PC-9 (cell line): ENCODE data around the gene CCDC136.

Experiments
- EZH2 ChIP-seq: fragments of 200-600 bp; sonication (generic); IDR thresholded peaks from 2 replicates; pipeline ENCODE4 v1.8.0; 2017; ENCODE audit warnings: antibody characterized with exemption, low read depth
- TF ChIP-seq, protein P1 (sequence below): fragments of 200-600 bp; sonication (generic); conservative IDR thresholded peaks from 2 replicates; pipeline ENCODE4 v1.6.1; 2017; ENCODE audit warnings: mixed run types, antibody characterized with exemption, mild to moderate bottlenecking, moderate library complexity

DNA sequence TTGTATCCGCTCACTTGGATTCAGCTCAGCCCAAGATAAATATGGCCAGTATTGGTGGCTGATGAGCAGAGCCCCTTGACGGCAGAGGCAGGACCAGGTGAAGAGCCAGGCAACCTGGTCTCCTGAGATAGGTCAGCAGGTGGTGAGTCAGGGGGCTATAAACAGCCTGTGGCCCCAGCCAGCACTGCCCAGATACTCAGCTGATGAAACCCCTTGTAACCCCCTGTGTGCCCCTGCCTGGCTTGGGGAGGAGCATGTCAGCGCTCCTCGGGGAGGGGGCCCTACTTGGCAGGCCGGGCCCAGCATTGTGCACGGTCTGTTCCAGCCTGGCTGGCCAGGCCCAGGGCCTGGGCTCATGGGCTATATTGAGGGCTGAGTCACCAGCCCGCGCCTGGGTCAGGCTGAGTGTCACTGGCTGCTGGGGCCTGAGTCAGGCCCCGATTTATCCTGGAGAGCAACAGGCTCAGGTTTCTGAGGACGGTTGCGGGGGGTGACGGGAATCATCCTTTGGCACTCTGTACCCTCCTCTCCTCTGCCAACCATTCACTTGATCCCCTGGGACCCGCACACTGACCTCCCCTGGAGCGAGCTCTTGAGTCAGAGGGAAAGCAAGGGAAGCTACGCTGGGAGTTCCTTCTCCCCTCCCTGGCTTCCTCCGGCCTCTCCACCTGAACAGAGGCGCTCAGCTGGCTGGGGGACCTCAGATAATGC lies 35.6 kb downstream of the CCDC136 start:
- TF ChIP-seq, protein P1, sequence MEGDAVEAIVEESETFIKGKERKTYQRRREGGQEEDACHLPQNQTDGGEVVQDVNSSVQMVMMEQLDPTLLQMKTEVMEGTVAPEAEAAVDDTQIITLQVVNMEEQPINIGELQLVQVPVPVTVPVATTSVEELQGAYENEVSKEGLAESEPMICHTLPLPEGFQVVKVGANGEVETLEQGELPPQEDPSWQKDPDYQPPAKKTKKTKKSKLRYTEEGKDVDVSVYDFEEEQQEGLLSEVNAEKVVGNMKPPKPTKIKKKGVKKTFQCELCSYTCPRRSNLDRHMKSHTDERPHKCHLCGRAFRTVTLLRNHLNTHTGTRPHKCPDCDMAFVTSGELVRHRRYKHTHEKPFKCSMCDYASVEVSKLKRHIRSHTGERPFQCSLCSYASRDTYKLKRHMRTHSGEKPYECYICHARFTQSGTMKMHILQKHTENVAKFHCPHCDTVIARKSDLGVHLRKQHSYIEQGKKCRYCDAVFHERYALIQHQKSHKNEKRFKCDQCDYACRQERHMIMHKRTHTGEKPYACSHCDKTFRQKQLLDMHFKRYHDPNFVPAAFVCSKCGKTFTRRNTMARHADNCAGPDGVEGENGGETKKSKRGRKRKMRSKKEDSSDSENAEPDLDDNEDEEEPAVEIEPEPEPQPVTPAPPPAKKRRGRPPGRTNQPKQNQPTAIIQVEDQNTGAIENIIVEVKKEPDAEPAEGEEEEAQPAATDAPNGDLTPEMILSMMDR: no peak
- no peak for TF ChIP-seq EZH2
